CD4-positive, alpha-beta T cell (primary cell): ENCODE results near the gene ATP1A2. TPM values are rescaled to one million over a fixed set of nuclear protein-coding genes. Genes with fewer than 3 reads are reported as not detected.

Source experiments
- ATAC-seq: fragments of 200-7000 bp; cut with Tn5 transposase; one replicate; pipeline ENCODE4 v1.10.0; 2022; ENCODE audit warnings: mild to moderate bottlenecking; ENCODE audit not compliant: poor library complexity
- CTCF ChIA-PET: fragments of 350-600 bp; sonication (Branson Sonifier 250); formaldehyde crosslinking; loops from one replicate; lab custom pipeline; 2021; ENCODE audit warnings: antibody characterized with exemption, inconsistent platforms; lab: Charles Lee
- POLR2A ChIA-PET: fragments of 350-600 bp; sonication (Branson Sonifier 250); formaldehyde crosslinking; loops from one replicate; lab custom pipeline; 2021; ENCODE audit warnings: antibody characterized with exemption, inconsistent platforms; lab: Charles Lee
- DNase-seq, 14 experiments: peaks; one replicate each; pipeline ENCODE4 v3.0.0-alpha.2; 2013 to 2020; ENCODE audit warnings: mixed read lengths in 2 of 14
- H3K27ac ChIP-seq, 2 donors: one replicate each; pipeline versions ENCODE4 v1.5.1 to v1.7.0; 2013; ENCODE audit warnings: low read length in 2 of 2, low read depth in 1 of 2, mild to moderate bottlenecking in 1 of 2
- H3K27me3 ChIP-seq, 2 experiments: 1 replicate in 1 of 2; 2 replicates in 1 of 2; pipeline versions ENCODE4 v1.6.1 to v1.7.0; 2013; ENCODE audit warnings: low read length in 2 of 2, control low read depth in 1 of 2, mild to moderate bottlenecking in 1 of 2, moderate library complexity in 1 of 2; ENCODE audit not compliant: insufficient read depth in 2 of 2, control insufficient read depth in 1 of 2
- H3K36me3 ChIP-seq: one replicate; pipeline ENCODE4 v1.6.1; 2013; ENCODE audit warnings: low read length, control low read depth; ENCODE audit not compliant: insufficient read depth
- H3K4me1 ChIP-seq: one replicate; pipeline ENCODE4 v1.6.1; 2013; ENCODE audit warnings: low read length, control low read depth; ENCODE audit not compliant: insufficient read depth
- H3K4me3 ChIP-seq: one replicate; pipeline ENCODE4 v1.5.1; 2013; ENCODE audit warnings: mild to moderate bottlenecking, low read length, moderate library complexity
- H3K9me3 ChIP-seq, 2 experiments: 1 replicate in 1 of 2; 2 replicates in 1 of 2; pipeline versions ENCODE4 v1.6.1 to v1.7.0; 2013; ENCODE audit warnings: low read length in 2 of 2, mild to moderate bottlenecking in 2 of 2, control low read depth in 1 of 2, moderate library complexity in 1 of 2; ENCODE audit not compliant: control insufficient read depth in 1 of 2, insufficient read depth in 1 of 2
- H3K27ac Mint-ChIP-seq: one replicate; pipeline ENCODE4 v1.8.0; 2020; ENCODE audit warnings: mixed read lengths
- H3K27me3 Mint-ChIP-seq: one replicate; pipeline ENCODE4 v1.8.0; 2021; ENCODE audit warnings: mixed read lengths
- H3K36me3 Mint-ChIP-seq: one replicate; pipeline ENCODE4 v1.8.0; 2021; ENCODE audit warnings: low read depth, mixed read lengths
- H3K4me1 Mint-ChIP-seq: one replicate; pipeline ENCODE4 v1.8.0; 2021; ENCODE audit warnings: low read depth, mixed read lengths
- H3K4me3 Mint-ChIP-seq: one replicate; pipeline ENCODE4 v1.8.0; 2020; ENCODE audit warnings: mild to moderate bottlenecking, mixed read lengths
- H3K9me3 Mint-ChIP-seq: one replicate; pipeline ENCODE4 v1.8.0; 2020; ENCODE audit warnings: mixed read lengths
- CTCF ChIP-seq: fragments of 200-600 bp; IDR thresholded peaks from one replicate; pipeline ENCODE4 v1.8.0; 2022; ENCODE audit warnings: antibody characterized with exemption, mild to moderate bottlenecking
- intact Hi-C, 2 experiments: fragments of 100-400 bp; cut with DNase I in 1 of 2; cut with micrococcal nuclease in 1 of 2; formaldehyde crosslinking; loops; one replicate each; pipeline versions ENCODE4 v1.15.1 to v1.9.0; 2023 to 2025; cut with DNase I, micrococcal nuclease
- total RNA-seq, 174 experiments: library from RNA in 2 of 174; stranded (reverse) in 2 of 174; gene quantifications; one replicate each; pipeline ENCODE4 v1.2.3 and lab custom pipeline; 2021 to 2026

The ATP1A2 gene
- total RNA-seq, 2 experiments from 2014 or later, result not detected

- no peak for TF ChIP-seq CTCF
- H3K36me3 Mint-ChIP-seq, result no peaks in the 10 kb centered on the region
- ChIA-PET CTCF (no interaction called here), POLR2A (no interaction called here)
- no peaks in the 10 kb centered on the region for H3K4me1 Mint-ChIP-seq
- ATAC-seq (no peak), DNase-seq (no peak)
- no peaks in the 10 kb centered on the region for H3K36me3 ChIP-seq
- no peak overlapping the region for H3K27ac Mint-ChIP-seq
- intact Hi-C loops, result no loop called here
- H3K4me1 ChIP-seq, result no peaks in the 10 kb centered on the region
- H3K27me3 Mint-ChIP-seq, result no peaks in the 10 kb centered on the region
- H3K9me3 ChIP-seq, result no peaks in the 10 kb centered on the region
- no peak overlapping the region for H3K27ac ChIP-seq
- no peaks in the 10 kb centered on the region for H3K27me3 ChIP-seq
- H3K4me3 ChIP-seq, result no peak overlapping the region
- no peaks in the 10 kb centered on the region for H3K9me3 Mint-ChIP-seq
- no peak overlapping the region for H3K4me3 Mint-ChIP-seq
These were observed 40.8 kb downstream of the ATP1A2 start for GRCh38 chr1:160156361-160156760.

DNA sequence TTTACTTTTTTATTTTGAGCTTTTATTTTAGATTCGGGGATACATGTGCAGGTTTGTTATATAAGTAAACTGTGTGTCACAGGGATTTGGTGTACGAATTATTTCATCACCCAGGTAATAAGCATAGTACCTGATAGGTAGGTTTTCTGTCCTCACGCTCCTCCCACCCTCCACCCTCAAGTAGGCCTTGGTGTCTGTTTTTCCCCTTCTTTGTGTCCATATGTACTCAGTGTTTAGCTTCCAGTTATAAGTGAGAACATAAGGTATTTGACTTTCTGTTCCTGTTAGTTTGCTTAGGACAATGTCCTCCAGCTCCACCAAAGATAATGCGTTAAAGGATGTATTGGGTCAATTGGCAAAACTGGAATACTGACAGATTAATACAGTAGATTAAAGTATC, 41.6 kb downstream of the ATP1A2 start:
- intact Hi-C loops, result no loop called here
- Histone ChIP-seq H3K4me1 (no peaks in the 10 kb centered on the region), H3K9me3 (no peaks in the 10 kb centered on the region), H3K36me3 (no peaks in the 10 kb centered on the region), H3K4me3 (no peak overlapping the region), H3K27ac (no peak overlapping the region), H3K27me3 (no peaks in the 10 kb centered on the region)
- Mint-ChIP-seq H3K27ac (no peak overlapping the region), H3K27me3 (no peaks in the 10 kb centered on the region), H3K4me3 (no peak overlapping the region), H3K9me3 (no peaks in the 10 kb centered on the region), H3K4me1 (no peaks in the 10 kb centered on the region), H3K36me3 (no peaks in the 10 kb centered on the region)
- POLR2A ChIA-PET, result no interaction called here
- CTCF ChIA-PET, result no interaction called here
- ATAC-seq (no peak), DNase-seq (no peak)
- TF ChIP-seq CTCF, result no peak

DNA sequence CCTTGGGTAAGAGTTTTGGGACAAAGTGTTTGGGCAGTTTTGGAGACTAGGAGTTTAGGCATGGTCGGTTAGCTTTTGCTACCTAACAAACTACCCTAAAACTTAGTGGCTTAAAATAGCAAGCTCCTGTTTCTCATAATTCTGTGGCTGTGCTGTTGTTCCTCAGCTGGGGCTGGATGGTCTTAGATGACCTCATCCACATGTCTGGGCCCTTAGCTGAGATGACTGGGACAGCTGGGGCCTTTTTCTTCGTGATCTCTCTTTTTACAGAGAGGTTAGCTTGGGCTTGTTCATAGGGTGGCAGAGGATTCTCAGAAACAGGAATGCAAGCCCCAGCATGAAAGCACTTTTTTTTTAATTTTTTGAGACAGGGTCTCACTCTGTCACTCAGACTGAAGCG, 42.5 kb downstream of the ATP1A2 start:
- ATAC-seq (no peak), DNase-seq (no peak)
- H3K36me3 ChIP-seq, result no peaks in the 10 kb centered on the region
- Mint-ChIP-seq H3K4me3 (no peak overlapping the region), H3K36me3 (no peaks in the 10 kb centered on the region), H3K4me1 (no peaks in the 10 kb centered on the region), H3K9me3 (no peaks in the 10 kb centered on the region), H3K27ac (no peak overlapping the region), H3K27me3 (peaks cover under 1% of the 10 kb centered on the region)
- no peak overlapping the region for H3K4me3 ChIP-seq
- H3K4me1 ChIP-seq, result no peaks in the 10 kb centered on the region
- H3K9me3 ChIP-seq, result no peaks in the 10 kb centered on the region
- intact Hi-C loops, result no loop called here
- POLR2A ChIA-PET, result no interaction called here
- TF ChIP-seq CTCF, result no peak
- CTCF ChIA-PET, result no interaction called here
- H3K27ac ChIP-seq, result no peak overlapping the region
- no peaks in the 10 kb centered on the region for H3K27me3 ChIP-seq
